AG09319 (cell line): Measurements from ENCODE around the gene AGAP2.
A peak's percentile ranks its signal among the peaks of the same experiment; 100 is the strongest.

Experiments used
- DNase-seq: peaks from one replicate; pipeline ENCODE4 v3.0.0-alpha.2; 2010; ENCODE audit warnings: low read depth; ENCODE audit errors: extremely low read depth
- TF ChIP-seq, protein P1 (sequence below): IDR thresholded peaks from 2 replicates; pipeline ENCODE4 v1.5.1; 2011; ENCODE audit warnings: low read depth, mild to moderate bottlenecking, inconsistent platforms, low read length, moderate library complexity

The AGAP2 gene

DNA sequence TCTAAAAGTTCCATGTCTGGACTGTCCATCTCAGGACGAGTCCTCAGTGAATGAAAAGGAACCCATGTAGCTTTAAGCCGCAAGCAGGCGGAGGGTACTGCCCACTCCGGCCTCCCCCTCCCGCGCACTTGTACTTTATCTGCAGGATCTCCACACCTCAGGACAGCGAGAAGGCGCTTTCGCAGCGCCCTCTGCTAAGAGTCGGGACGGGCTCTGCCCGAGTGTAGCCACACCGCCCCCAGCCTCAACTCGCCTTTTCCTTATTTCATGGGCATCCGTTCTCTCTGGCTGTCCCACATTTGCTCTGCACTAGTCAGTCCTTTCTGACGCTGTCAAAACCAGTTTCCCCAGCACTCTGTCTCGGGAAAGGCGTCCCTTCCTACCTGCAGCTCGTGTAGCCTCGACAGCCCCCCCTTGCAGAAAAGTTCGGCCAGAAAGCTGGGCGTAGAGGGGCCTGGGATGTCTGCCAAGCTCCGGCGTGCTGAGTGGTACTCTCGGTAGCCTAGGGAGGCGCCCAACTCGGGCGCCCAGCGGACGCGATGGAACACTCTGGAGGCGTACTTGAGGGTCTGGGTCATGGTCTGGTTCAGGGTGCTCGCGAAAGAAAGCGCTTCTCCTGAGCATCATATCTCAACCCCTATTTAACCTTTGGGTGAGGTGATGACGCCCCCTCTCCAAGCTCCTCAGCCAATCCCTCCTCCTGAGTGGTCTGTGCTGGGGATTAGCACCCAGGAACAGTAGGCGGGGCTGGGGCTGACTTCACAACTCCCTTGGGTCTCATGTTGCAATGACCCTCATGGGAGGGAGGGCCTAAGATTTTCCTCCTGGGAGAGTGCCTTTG is 28.1 kb upstream of the AGAP2 start, which contains the start of gene CYP27B1:
CYP27B1 (minus strand) TSS at position 615 of the 841 bp plus-strand sequence; CDS start at position 578, 37 bp downstream.
- no peak for DNase-seq
- TF ChIP-seq, protein P1, sequence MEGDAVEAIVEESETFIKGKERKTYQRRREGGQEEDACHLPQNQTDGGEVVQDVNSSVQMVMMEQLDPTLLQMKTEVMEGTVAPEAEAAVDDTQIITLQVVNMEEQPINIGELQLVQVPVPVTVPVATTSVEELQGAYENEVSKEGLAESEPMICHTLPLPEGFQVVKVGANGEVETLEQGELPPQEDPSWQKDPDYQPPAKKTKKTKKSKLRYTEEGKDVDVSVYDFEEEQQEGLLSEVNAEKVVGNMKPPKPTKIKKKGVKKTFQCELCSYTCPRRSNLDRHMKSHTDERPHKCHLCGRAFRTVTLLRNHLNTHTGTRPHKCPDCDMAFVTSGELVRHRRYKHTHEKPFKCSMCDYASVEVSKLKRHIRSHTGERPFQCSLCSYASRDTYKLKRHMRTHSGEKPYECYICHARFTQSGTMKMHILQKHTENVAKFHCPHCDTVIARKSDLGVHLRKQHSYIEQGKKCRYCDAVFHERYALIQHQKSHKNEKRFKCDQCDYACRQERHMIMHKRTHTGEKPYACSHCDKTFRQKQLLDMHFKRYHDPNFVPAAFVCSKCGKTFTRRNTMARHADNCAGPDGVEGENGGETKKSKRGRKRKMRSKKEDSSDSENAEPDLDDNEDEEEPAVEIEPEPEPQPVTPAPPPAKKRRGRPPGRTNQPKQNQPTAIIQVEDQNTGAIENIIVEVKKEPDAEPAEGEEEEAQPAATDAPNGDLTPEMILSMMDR: no peak; the same call in 1 of the 2 replicates

DNA sequence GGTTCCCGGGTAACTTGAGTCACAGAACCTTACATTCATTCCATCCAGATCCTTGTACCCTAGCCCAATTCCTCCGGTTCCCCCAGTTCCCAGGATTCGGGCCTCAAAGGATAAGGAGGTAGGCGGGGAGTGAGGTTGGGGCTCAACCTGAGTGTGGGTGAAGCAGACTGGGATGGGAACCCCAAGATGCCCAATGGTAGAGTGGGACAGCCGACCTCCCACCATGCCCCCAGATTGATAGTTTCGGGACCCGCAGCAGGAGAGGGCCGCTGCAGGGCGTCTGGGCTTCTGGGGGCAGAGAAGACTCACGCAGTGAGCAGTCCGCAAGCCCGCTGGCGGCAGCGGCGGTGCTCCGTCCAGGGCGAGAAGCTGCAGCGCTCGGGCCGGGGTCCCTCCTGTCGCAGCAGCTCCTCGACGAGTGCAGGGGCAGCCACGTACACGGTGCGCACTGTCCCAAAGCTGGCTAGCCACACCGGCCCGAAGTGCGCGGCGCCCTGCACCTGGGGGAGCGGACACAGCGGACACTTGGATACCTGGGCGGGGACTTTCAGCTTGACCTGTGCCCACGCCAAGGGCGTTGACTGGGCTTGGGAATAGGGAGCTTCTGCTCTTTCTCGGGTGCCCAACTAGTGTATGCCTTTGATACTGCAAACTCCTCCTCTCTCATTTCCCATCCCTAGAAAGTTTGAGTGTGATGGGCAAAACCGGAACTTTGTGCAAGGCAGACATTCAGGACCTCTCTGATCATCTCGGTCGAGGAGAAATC is 27.3 kb upstream of the AGAP2 start:
- TF ChIP-seq, protein P1: no peak
- no peak for DNase-seq

DNA sequence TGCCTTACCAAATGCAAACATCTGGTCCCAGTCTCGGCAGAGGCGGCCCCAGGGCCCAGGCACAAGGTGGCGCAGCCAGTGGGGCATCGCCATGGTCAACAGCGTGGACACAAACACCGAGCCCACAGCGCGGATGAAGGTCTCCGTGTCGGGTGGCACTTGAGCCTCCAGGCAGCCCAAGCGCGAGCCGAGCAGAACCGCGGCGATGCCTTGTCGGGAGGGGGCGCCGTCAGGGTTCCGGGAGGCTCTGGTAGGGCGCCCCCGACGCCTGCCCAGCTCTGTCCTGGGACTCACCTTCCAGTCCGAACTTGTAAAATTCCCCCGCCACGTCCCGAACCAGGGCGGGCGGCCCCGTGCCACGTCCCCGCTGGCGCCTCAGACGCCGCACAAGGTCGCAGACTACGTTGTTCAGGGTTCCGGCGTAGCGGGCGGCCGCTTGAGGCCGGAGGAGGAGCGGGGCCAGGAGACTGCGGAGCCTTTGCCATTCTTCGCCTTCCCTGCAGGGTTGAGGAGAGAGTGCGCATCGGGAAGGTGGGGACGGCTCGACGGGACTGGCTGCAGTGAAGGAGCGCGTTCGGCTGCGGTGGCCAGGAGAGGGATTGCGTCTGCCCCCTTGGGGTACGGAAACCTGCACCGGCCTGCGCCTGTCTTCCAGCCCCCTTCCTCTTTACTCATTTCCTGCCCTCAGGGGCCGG is 26.6 kb upstream of the AGAP2 start:
- TF ChIP-seq, protein P1: peak; percentile 37
- no peak for DNase-seq

DNA sequence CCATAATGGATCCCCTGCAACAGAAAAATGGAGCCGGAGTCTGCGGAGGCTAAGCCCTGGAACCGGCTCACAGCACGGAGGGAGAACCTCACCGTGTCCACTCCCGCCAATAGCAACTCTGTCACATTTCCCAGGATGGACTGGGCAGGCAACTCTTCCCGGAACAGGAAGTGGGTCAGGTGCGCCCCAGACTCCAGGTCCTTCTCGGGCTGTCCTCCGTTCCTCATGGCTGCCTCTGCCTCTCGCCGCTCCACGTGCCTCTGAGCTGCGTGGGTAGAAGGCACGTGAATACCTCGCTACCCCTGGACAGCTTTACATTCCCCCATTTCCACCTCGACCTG is 26.1 kb upstream of the AGAP2 start:
- TF ChIP-seq, protein P1: no peak
- no peak for DNase-seq

DNA sequence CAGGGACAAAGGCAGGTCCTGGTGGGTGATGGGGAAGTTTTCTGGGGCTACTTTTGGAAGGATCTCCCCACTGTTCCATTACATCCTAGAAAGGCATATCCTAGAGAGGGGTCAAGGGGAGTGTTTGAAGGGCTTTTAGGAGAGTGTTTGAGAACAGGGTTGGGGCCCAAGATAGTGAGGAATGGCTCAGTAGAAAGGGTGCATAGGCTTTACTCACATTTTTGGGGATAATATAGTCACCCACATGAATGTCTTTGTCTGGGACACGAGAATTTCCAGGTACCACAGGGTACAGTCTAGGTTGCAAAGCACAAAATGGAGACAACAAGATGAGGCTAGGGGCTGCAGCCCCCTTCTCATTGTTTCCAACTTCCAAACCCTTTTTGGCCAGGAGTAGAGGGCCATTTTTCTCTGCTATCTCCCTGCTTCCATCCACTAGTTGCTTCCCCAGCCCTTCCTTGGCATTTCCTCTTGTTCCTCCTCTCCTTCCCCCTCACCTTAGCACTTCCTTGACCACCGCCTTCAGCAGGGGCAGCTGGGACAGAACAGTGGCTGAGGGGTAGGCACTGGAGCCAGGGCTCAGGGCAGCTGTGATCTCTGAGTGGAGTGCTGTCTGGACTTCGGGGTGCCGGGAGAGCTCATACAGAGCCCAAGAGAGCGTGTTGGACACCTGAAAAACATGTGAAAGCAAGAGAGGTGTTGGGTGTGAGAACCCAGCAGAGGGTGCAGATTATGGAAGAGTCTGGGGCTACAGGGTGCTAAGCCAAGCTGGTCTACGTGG is 25.5 kb upstream of the AGAP2 start:
- TF ChIP-seq, protein P1: no peak
- DNase-seq: no peak

DNA sequence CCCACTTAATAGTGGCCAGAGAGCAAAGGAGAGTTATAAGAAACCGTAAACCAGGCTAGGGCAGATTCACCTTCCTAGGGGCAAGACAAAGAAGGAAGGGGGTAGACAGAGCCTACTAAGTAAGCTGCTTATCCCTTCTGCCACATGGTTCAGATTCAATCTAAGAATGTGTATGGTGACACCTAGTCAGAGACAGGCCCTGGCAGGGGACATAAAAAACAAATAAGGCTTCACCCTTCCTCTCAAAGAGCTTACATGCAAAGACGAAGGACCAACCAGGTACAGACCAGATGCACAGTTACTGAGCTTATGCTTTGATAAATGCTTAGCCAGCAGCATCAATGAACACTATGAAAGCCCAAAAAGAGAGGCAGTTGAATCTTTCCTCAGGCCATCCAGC is 23.9 kb upstream of the AGAP2 start:
- no peak for DNase-seq
- TF ChIP-seq, protein P1: no peak
